Measurements from ENCODE around the gene PDGFA.
"Not testable (repeated sequence)": the region's sequence is repeated elsewhere in the genome, so short reads cannot be mapped to it uniquely, and the experiment has no call there.

The PDGFA gene

GRCh38 chr7:552151-552867 is 32.7 kb upstream of the PDGFA start:
- not testable (repeated sequence) for DNase-seq (ENCODE audit: low read depth, low spot score)

GRCh38 chr7:551615-551970 is 31.9 kb upstream of the PDGFA start:
- not testable (repeated sequence) for DNase-seq (ENCODE audit: low read depth, low spot score)

GRCh38 chr7:550881-551614 is 31.4 kb upstream of the PDGFA start:
- no peak for DNase-seq (ENCODE audit: low read depth, low spot score)

GRCh38 chr7:549891-550625 is 30.4 kb upstream of the PDGFA start:
- no peak for DNase-seq (ENCODE audit: low read depth, low spot score)

GRCh38 chr7:549066-549890 is 29.6 kb upstream of the PDGFA start:
- no peak for DNase-seq (ENCODE audit: low read depth, low spot score)

GRCh38 chr7:548401-548800 is 28.8 kb upstream of the PDGFA start:
- no peak for DNase-seq (ENCODE audit: low read depth, low spot score)

GRCh38 chr7:545470-545869 is 25.8 kb upstream of the PDGFA start:
- DNase-seq (ENCODE audit: low read depth, low spot score), result no peak

GRCh38 chr7:544338-545221 is 24.9 kb upstream of the PDGFA start:
- DNase-seq (ENCODE audit: low read depth, low spot score), result no peak

GRCh38 chr7:543501-544337 is 24.1 kb upstream of the PDGFA start:
- DNase-seq (ENCODE audit: low read depth, low spot score), result no peak

- no peak for DNase-seq (ENCODE audit: low read depth, low spot score)
Observed at GRCh38 chr7:542713-543500, 23.3 kb upstream of the PDGFA start.

- no peak for DNase-seq (ENCODE audit: low read depth, low spot score)
Observed at GRCh38 chr7:542131-542712, 22.6 kb upstream of the PDGFA start.

GRCh38 chr7:541661-542060 is 22.0 kb upstream of the PDGFA start:
- DNase-seq (ENCODE audit: low read depth, low spot score), result no peak

GRCh38 chr7:540997-541396 is 21.4 kb upstream of the PDGFA start:
- DNase-seq (ENCODE audit: low read depth, low spot score), result no peak

GRCh38 chr7:540579-540978 is 20.9 kb upstream of the PDGFA start:
- DNase-seq (ENCODE audit: low read depth, low spot score), result no peak

GRCh38 chr7:539731-540411 is 20.2 kb upstream of the PDGFA start:
- DNase-seq (ENCODE audit: low read depth, low spot score), result no peak

GRCh38 chr7:538764-539685 is 19.4 kb upstream of the PDGFA start:
- no peak for DNase-seq (ENCODE audit: low read depth, low spot score)
